K562 (cell line): ENCODE results near the gene ARHGAP29. TPM values are rescaled to one million over a fixed set of nuclear protein-coding genes. Genes with fewer than 3 reads are reported as not detected.

Experiments
- ATAC-seq: fragments of 200-7000 bp; cut with Tn5 transposase; 3 replicates; pipeline ENCODE4 v1.9.1; 2020; ENCODE audit warnings: moderate library complexity
- BruUV-seq: library from RNA; stranded (reverse); fragments of 400-500 nt; replicated peaks from 2 replicates; lab custom pipeline; 2021; lab: Mats Ljungman, UMichigan
- CTCF ChIA-PET: fragments of 300-600 bp; formaldehyde crosslinking; extraction: SDS; loops from one replicate; lab custom pipeline; 2021; ENCODE audit warnings: low intra/inter-chr PET ratio; lab: Yijun Ruan, JAX
- POLR2A ChIA-PET: fragments of 300-600, 350-650 bp; sonication (Branson Sonifier 250); formaldehyde crosslinking; extraction: SDS; loops from one replicate; lab custom pipeline; 2021; ENCODE audit warnings: antibody characterized with exemption, inconsistent platforms; lab: Yijun Ruan, JAX
- DNase-seq, 4 experiments: peaks; one replicate each; pipeline versions ENCODE4 v3.0.0 to v3.0.0-alpha.2; 2011 to 2018; ENCODE audit warnings: low spot score in 3 of 4, mixed read lengths in 3 of 4; ENCODE audit errors: extremely low read depth in 1 of 4
- FAIRE-seq: peaks from 2 replicates; lab custom pipeline; 2011; peaks lifted over from hg19 to GRCh38; lab: Jason Lieb, UNC
- H2AFZ ChIP-seq: 2 replicates; pipeline ENCODE4 v1.6.0; 2011; ENCODE audit warnings: low read depth, low read length, control low read depth, inconsistent platforms
- H3K27ac ChIP-seq: fragments of 200-600 bp; 3 replicates; pipeline ENCODE4 v1.8.0; 2011; ENCODE audit warnings: low read depth, mild to moderate bottlenecking, control low read depth, inconsistent platforms, low read length, moderate library complexity, mixed read lengths; ENCODE audit errors: extremely low read depth
- H3K27me3 ChIP-seq, 2 experiments: fragments of 300-600 bp in 1 of 2; 2 replicates in 1 of 2; 3 replicates in 1 of 2; pipeline versions ENCODE4 v1.6.0 to v1.8.0; 2011; ENCODE audit warnings: inconsistent platforms in 2 of 2, low read length in 2 of 2, mild to moderate bottlenecking in 1 of 2, mixed read lengths in 1 of 2, moderate library complexity in 1 of 2; ENCODE audit not compliant: control insufficient read depth in 2 of 2, insufficient read depth in 2 of 2
- H3K36me3 ChIP-seq: fragments of 300-600 bp; 3 replicates; pipeline ENCODE4 v1.8.0; 2011; ENCODE audit warnings: mild to moderate bottlenecking, low read length, inconsistent platforms; ENCODE audit not compliant: control insufficient read depth, insufficient read depth
- H3K4me1 ChIP-seq, 2 experiments: fragments of 200-600 bp in 1 of 2; replicated peaks in 1 of 2; 2 replicates in 1 of 2; 3 replicates in 1 of 2; pipeline versions ENCODE4 v1.5.1 to v1.8.0; 2011; ENCODE audit warnings: inconsistent platforms in 2 of 2, low read length in 2 of 2, mild to moderate bottlenecking in 1 of 2, mixed read lengths in 1 of 2, moderate library complexity in 1 of 2; ENCODE audit not compliant: control insufficient read depth in 2 of 2, insufficient read depth in 2 of 2
- H3K4me2 ChIP-seq: 2 replicates; pipeline ENCODE4 v1.6.1; 2011; ENCODE audit warnings: low read length, control low read depth, inconsistent platforms, mixed read lengths; ENCODE audit not compliant: insufficient read depth
- H3K4me3 ChIP-seq: fragments of 200-600 bp; sonication (generic), shearing (Covaris generic); 2 replicates; pipeline ENCODE4 v1.5.1; 2016; ENCODE audit warnings: control low read depth, inconsistent platforms
- H3K79me2 ChIP-seq: fragments of 200-600 bp; 3 replicates; pipeline ENCODE4 v1.8.0; 2011; ENCODE audit warnings: low read length, inconsistent platforms; ENCODE audit not compliant: control insufficient read depth, insufficient read depth
- H3K9ac ChIP-seq, 2 experiments: 2 replicates each; pipeline versions ENCODE4 v1.6.0 to v1.6.1; 2011; ENCODE audit warnings: low read depth in 2 of 2, low read length in 2 of 2, control low read depth in 1 of 2, inconsistent platforms in 1 of 2, mild to moderate bottlenecking in 1 of 2, mixed read lengths in 1 of 2; ENCODE audit not compliant: insufficient read depth in 1 of 2
- H3K9me1 ChIP-seq: one replicate; pipeline ENCODE4 v1.6.0; 2011; ENCODE audit warnings: inconsistent platforms, mild to moderate bottlenecking, low read length, moderate library complexity; ENCODE audit not compliant: control insufficient read depth, insufficient read depth
- H3K9me3 ChIP-seq: replicated peaks from 2 replicates; pipeline ENCODE4 v1.5.1; 2011; ENCODE audit warnings: low read depth, low read length, inconsistent platforms; ENCODE audit not compliant: control insufficient read depth, insufficient read depth
- H4K20me1 ChIP-seq: replicated peaks from 2 replicates; pipeline ENCODE4 v1.6.1; 2011; ENCODE audit warnings: low read length, inconsistent platforms, mixed read lengths; ENCODE audit not compliant: control insufficient read depth, insufficient read depth
- NFE2 ChIP-seq: IDR thresholded peaks from 2 replicates; pipeline ENCODE4 v1.6.1; 2014; ENCODE audit warnings: antibody characterized with exemption, low read depth
- PHTF2 ChIP-seq: fragments of 250-450 bp; sonication (Bioruptor Pico); IDR thresholded peaks from 2 replicates; pipeline ENCODE4 v1.5.0; 2021; ENCODE audit warnings: mild to moderate bottlenecking
- SMAD3 ChIP-seq: fragments of 450-650 bp; formaldehyde crosslinking; conservative IDR thresholded peaks from 2 replicates; pipeline ENCODE4 v1.4.0; 2020; ENCODE audit warnings: mild to moderate bottlenecking
- SRSF3 ChIP-seq: fragments of 200-400 bp; formaldehyde crosslinking; IDR thresholded peaks from 2 replicates; pipeline ENCODE4 v1.6.1; 2016; ENCODE audit warnings: mild to moderate bottlenecking, low read length, moderate library complexity; ENCODE audit not compliant: insufficient read depth
- WGBS: fragments of 100-300 bp; shearing (Covaris generic); methylation state at CpG from one replicate; pipeline ENCODE4 v1.1.6; 2016; ENCODE audit warnings: low coverage, mixed read lengths; ENCODE audit not compliant: insufficient coverage; ENCODE audit errors: missing lambda C conversion rate; 5-methylcytosine and 5-hydroxymethylcytosine counted together
- in situ Hi-C: fragments of 300-500 bp; cut with MboI; formaldehyde crosslinking; loops from 4 replicates; pipeline ENCODE4 v1.15.0; 2018; ENCODE audit warnings: inconsistent platforms, mixed read lengths
- intact Hi-C: fragments of 100-400 bp; cut with micrococcal nuclease; formaldehyde crosslinking; loops from 2 replicates; pipeline ENCODE4 v1.14.2; 2022
- polyA plus RNA-seq, 8 experiments: library from polyadenylated mRNA; depleted of rRNA in 4 of 8; stranded (reverse) in 5 of 8; unstranded in 3 of 8; fragments of >200 nt; fragmentation: Nextera tagmentation in 2 of 8; fragmentation: Illumina TruSeq in 1 of 8; extraction: Ambion mirVana in 2 of 8; extraction: Trizol in 1 of 8; gene quantifications; 2 replicates each; pipeline versions ENCODE4 v1.2.1 to v1.2.3, GENCODE V29; 2011 to 2014; ENCODE audit warnings: inconsistent platforms in 1 of 8, missing spikeins in 1 of 8
- total RNA-seq, 7 experiments: library from RNA; depleted of rRNA in 6 of 7; stranded (reverse); fragments of >200 nt in 6 of 7; fragmentation: Illumina TruSeq in 2 of 7; extraction: Trizol in 2 of 7; gene quantifications; 2 replicates each; pipeline versions ENCODE4 v1.2.1 to v1.2.3, GENCODE V29; 2011 to 2021; ENCODE audit warnings: low replicate concordance in 1 of 7
- TF ChIP-seq, protein P1 (sequence below), 2 experiments: fragments of 150-350 bp in 1 of 2; IDR thresholded peaks; 2 replicates each; pipeline ENCODE4 v1.6.1; 2012 to 2016; ENCODE audit warnings: low read depth in 2 of 2, low read length in 2 of 2, mild to moderate bottlenecking in 1 of 2, moderate library complexity in 1 of 2
- TF ChIP-seq, protein P2 (sequence below): fragments of 250-450 bp; sonication (Bioruptor Pico); IDR thresholded peaks from 2 replicates; pipeline ENCODE4 v1.5.0; 2021; ENCODE audit warnings: mild to moderate bottlenecking, borderline replicate concordance

Gene ARHGAP29
- total and polyA plus RNA-seq, 9 of the 15 experiments (the other 6 are each of a cell fraction or from before 2014, with no cell fraction given) = under 0.01 to 0.13 (median 0.02) TPM; not detected in 5

DNA sequence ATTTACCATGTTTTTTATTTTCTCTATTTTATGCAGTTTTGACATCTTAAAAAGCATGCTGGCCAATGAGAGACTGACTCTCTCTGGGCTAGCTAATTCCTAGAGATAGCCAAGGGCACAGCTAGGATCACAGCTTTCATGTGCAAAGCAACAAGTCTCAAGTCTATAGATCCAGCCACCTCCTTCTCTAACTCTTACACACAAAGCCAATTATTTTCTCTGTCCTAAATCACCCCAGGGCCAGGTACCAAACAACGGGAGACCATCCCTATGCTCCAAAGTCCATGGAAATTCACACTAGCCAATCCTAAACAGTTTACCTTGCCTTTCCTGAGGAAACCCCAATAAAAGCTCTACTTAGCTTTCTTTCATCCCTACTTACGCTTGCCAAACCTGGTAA lies 38.0 kb downstream of the ARHGAP29 start (continued):
- TF ChIP-seq, protein P1, sequence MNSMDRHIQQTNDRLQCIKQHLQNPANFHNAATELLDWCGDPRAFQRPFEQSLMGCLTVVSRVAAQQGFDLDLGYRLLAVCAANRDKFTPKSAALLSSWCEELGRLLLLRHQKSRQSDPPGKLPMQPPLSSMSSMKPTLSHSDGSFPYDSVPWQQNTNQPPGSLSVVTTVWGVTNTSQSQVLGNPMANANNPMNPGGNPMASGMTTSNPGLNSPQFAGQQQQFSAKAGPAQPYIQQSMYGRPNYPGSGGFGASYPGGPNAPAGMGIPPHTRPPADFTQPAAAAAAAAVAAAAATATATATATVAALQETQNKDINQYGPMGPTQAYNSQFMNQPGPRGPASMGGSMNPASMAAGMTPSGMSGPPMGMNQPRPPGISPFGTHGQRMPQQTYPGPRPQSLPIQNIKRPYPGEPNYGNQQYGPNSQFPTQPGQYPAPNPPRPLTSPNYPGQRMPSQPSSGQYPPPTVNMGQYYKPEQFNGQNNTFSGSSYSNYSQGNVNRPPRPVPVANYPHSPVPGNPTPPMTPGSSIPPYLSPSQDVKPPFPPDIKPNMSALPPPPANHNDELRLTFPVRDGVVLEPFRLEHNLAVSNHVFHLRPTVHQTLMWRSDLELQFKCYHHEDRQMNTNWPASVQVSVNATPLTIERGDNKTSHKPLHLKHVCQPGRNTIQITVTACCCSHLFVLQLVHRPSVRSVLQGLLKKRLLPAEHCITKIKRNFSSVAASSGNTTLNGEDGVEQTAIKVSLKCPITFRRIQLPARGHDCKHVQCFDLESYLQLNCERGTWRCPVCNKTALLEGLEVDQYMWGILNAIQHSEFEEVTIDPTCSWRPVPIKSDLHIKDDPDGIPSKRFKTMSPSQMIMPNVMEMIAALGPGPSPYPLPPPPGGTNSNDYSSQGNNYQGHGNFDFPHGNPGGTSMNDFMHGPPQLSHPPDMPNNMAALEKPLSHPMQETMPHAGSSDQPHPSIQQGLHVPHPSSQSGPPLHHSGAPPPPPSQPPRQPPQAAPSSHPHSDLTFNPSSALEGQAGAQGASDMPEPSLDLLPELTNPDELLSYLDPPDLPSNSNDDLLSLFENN (IDR thresholded peaks at IDR 0.05; ENCODE audit: low read depth in 2 of 2, low read length in 2 of 2) = no peak

DNA sequence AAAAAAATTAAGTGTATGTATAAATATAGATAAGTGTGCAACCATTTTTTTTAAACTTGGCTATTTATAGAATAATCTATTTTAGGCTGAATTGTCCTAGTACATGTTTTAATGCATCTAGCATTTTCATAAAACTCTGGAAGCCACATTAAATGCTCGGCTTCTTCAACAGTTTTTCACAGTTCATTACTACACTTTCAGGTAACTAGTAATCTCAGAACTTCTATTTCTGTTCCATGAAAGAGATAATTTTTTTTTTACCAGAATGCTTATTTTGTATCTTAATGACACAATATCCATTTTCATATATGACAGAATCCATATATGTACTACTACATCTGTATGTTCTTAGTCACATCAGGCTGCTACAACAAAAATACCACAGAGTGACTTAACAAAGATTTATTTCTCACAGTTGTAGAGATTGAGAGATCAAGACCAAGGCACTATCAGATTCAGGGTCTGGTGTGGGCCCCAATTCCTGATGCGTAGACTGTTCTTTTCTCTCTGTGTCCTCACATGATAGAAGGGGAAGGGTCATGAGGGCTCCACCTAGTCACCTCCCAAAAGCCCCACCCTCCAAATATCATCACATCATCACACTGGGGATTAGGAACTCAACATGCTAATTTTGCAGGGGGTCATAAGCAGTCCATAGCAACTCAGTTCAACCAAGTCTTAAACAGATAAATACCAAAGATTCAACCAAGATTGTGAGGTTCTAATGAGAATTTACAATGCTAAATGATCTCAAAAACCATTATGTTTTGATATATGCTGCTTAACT lies 43.1 kb downstream of the ARHGAP29 start:
- H3K27me3 ChIP-seq = no peaks in the 10 kb centered on the region
- H3K9me3 ChIP-seq = no peaks in the 10 kb centered on the region
- H3K36me3 ChIP-seq = no peaks in the 10 kb centered on the region
- FAIRE-seq = no peak
- no peak overlapping the region for H3K27ac ChIP-seq
- no peak overlapping the region for H2AFZ ChIP-seq
- intact Hi-C loops (no loop called here), in situ Hi-C loops (no loop called here)
- H3K4me1 ChIP-seq = no peaks in the 10 kb centered on the region
- ChIA-PET CTCF (no interaction called here), POLR2A (no interaction called here)
- BruUV-seq = no TSS peak
- no peak for DNase-seq
- ATAC-seq = no peak
- H3K9me1 ChIP-seq = no peaks in the 10 kb centered on the region
- H3K4me3 ChIP-seq = no peak overlapping the region
- H3K79me2 ChIP-seq = no peaks in the 10 kb centered on the region
- H3K4me2 ChIP-seq = no peak overlapping the region
- TF ChIP-seq SMAD3 (CRISPR knock-in tag) = no peak
- TF ChIP-seq NFE2 = no peak
- TF ChIP-seq, protein P2, sequence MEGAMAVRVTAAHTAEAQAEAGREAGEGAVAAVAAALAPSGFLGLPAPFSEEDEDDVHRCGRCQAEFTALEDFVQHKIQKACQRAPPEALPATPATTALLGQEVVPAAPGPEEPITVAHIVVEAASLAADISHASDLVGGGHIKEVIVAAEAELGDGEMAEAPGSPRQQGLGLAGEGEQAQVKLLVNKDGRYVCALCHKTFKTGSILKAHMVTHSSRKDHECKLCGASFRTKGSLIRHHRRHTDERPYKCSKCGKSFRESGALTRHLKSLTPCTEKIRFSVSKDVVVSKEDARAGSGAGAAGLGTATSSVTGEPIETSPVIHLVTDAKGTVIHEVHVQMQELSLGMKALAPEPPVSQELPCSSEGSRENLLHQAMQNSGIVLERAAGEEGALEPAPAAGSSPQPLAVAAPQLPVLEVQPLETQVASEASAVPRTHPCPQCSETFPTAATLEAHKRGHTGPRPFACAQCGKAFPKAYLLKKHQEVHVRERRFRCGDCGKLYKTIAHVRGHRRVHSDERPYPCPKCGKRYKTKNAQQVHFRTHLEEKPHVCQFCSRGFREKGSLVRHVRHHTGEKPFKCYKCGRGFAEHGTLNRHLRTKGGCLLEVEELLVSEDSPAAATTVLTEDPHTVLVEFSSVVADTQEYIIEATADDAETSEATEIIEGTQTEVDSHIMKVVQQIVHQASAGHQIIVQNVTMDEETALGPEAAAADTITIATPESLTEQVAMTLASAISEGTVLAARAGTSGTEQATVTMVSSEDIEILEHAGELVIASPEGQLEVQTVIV (CRISPR knock-in tag) = no peak
- TF ChIP-seq PHTF2 (CRISPR knock-in tag) = no peak
- TF ChIP-seq SRSF3 = no peak
- no peak overlapping the region for H3K9ac ChIP-seq
- no peaks in the 10 kb centered on the region for H4K20me1 ChIP-seq
- 0% methylated on average over 2 of the region's 2 CpGs for WGBS
